Fibroblast of lung (primary cell): ENCODE measurements around the gene CABLES1.

ENCODE experiments used
- CTCF ChIP-seq, 2 donors: IDR thresholded peaks in 1 of 2; conservative IDR thresholded peaks in 1 of 2; 1 replicate in 1 of 2; 2 replicates in 1 of 2; pipeline ENCODE4 v1.5.1; 2011 to 2012; ENCODE audit warnings: low read length in 2 of 2, control low read depth in 1 of 2, inconsistent platforms in 1 of 2, low read depth in 1 of 2, mild to moderate bottlenecking in 1 of 2
- EZH2 ChIP-seq: IDR thresholded peaks from 2 replicates; pipeline ENCODE4 v1.5.1; 2012; ENCODE audit warnings: low read length, control low read depth, mild to moderate bottlenecking; ENCODE audit errors: missing control alignments

- TF ChIP-seq EZH2 (no peak), CTCF (conservative IDR thresholded peaks at IDR 0.05 in 1 of 2, IDR thresholded peaks at IDR 0.05 in 1 of 2; ENCODE audit: low read depth in 1 of 2, low read length in 2 of 2) (no peak)
Measured at GRCh38 chr18:23201741-23202140, 66.5 kb downstream of the CABLES1 start.
